ENCODE data around the gene ST6GALNAC4. TPM values are rescaled to one million over a fixed set of nuclear protein-coding genes. Genes with fewer than 3 reads are reported as not detected.

The ST6GALNAC4 gene
- total RNA-seq, 4 donors from 2014 or later, result 4.6 to 28.5 (median 16.5) TPM

- intact Hi-C loops (cut with DNase I; ENCODE audit: low total_unique reads), result no loop called here
- DNase-seq (ENCODE audit: low spot score in 2 of 2), result no peak
- H3K4me3 ChIP-seq (ENCODE audit: low read depth, poor library complexity, severe bottlenecking), result no peak overlapping the region
- TF ChIP-seq POLR2A (IDR thresholded peaks at IDR 0.05) (no peak), CTCF (IDR thresholded peaks at IDR 0.05) (no peak)
- 29 to 32% methylated on average over 18 of the region's 18 CpGs for WGBS, 2 donors
Measured at GRCh38 chr9:127931092-127931881, 14.4 kb upstream of the ST6GALNAC4 start.

GRCh38 chr9:127930231-127931091 lies 13.6 kb upstream of the ST6GALNAC4 start, which contains the start of gene PIP5KL1:
Gene PIP5KL1, minus strand, starts transcription at chr9:127930777. Its CDS starts 25 bp downstream, at chr9:127930752.
- 3 to 9% methylated on average over 24 to 60 of the region's 70 CpGs for WGBS, 2 donors
- TF ChIP-seq CTCF (IDR thresholded peaks at IDR 0.05), result no peak
- DNase-seq (ENCODE audit: low spot score in 2 of 2), result peak in 1 of 2 donors; percentile 95
- intact Hi-C loops (cut with DNase I; ENCODE audit: low total_unique reads), result no loop called here
- peak within 1 kb of the TSS; percentile 22 for H3K4me3 ChIP-seq (ENCODE audit: low read depth, poor library complexity, severe bottlenecking)

DNA sequence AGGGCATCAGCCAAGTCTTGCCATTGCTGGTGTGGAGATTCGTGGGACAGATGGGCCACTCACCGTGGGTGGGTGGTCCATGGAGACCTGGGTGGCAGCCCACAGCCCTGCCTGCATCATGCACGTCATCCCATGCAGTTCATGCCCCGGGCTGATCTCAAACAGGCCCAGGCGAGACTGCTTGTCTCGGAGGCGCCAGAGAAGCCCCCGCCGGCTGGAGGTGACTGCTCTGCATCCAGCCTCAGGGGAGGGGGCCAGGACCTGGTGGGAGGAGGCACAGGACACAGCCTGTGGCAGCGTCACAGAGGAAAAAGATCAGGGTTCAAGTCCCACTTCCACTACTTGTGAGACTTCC lies 12.8 kb upstream of the ST6GALNAC4 start:
- no peak for DNase-seq (ENCODE audit: low spot score in 2 of 2)
- no peak overlapping the region for H3K4me3 ChIP-seq (ENCODE audit: low read depth, poor library complexity, severe bottlenecking)
- TF ChIP-seq CTCF (IDR thresholded peaks at IDR 0.05) (no peak), POLR2A (IDR thresholded peaks at IDR 0.05) (no peak)
- intact Hi-C loops (cut with DNase I; ENCODE audit: low total_unique reads), result loop anchor here (10.0 kb wide), 1 partner anchor 425 kb away; no protein-coding TSS in a partner anchor
- WGBS, 2 donors, result 49 to 58% methylated on average over 10 of the region's 10 CpGs

DNA sequence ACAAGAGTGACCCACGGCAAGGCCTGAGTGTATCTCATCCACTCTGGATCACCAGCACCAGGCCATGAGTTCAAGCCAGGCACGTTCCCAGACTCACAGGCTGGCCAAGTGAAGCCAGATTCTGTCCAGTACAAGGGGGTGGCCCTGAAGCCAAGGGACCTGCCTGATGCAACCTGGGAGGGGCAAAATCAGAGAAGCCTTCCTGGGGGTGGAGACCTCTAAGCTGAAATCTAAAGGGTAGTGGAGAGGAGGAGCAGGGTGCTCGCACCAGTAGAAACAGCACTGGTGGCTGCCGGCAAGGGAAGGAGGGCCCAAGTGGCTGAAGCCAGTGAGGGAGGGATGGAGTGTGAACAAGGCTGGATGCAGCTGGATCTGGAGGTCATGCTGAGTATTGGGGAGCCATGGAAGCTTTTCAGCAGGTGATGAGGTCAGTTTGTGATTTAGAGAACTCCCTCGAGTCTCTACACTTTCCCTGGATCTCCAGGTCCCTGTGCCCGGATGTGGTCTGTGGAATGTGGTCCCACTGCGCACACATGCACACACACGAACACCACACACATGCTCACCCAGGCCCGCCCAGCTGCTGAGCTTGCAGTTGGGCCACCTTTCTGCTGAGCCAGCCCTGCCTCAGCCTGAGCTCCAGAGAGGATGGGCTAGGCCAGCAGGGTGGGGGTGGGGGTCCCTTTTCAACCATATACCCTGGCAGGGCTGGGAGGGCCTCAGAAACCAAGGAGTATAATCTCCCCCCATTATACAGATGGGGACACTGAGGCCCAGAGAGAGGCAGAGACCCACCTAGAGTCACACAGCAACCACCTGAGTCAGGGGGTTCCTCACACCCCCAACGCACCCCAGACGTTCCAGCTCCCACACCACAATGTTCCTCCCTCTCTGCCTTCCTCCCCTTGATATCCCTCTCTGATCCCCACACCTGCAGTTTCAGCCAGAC lies 12.1 kb upstream of the ST6GALNAC4 start:
- H3K4me3 ChIP-seq (ENCODE audit: low read depth, poor library complexity, severe bottlenecking), result no peak overlapping the region
- no peak for DNase-seq (ENCODE audit: low spot score in 2 of 2)
- WGBS, 2 donors, result 69 to 78% methylated on average over 11 of the region's 11 CpGs
- TF ChIP-seq CTCF (IDR thresholded peaks at IDR 0.05) (no peak), POLR2A (IDR thresholded peaks at IDR 0.05) (no peak)
- intact Hi-C loops (cut with DNase I; ENCODE audit: low total_unique reads), result loop anchor here (10.0 kb wide), 1 partner anchor 424 kb away; no protein-coding TSS in a partner anchor

GRCh38 chr9:127927988-127928675 lies 11.3 kb upstream of the ST6GALNAC4 start:
- whole genome bisulfite sequencing, 2 donors, result 19 to 26% methylated on average over 13 to 20 of the region's 24 CpGs
- DNase-seq (ENCODE audit: low spot score in 2 of 2), result no peak
- no peak for TF ChIP-seq POLR2A (IDR thresholded peaks at IDR 0.05)
- no peak for TF ChIP-seq CTCF (IDR thresholded peaks at IDR 0.05)
- H3K4me3 ChIP-seq (ENCODE audit: low read depth, poor library complexity, severe bottlenecking), result no peak overlapping the region
- intact Hi-C loops (cut with DNase I; ENCODE audit: low total_unique reads), result loop anchor here (10.0 kb wide), 1 partner anchor 423 kb away; no protein-coding TSS in a partner anchor

All from lower leg skin (tissue), 4 donors.